H9 (cell line): ENCODE data around the gene CYB5R3. TPM values are rescaled to one million over a fixed set of nuclear protein-coding genes. Genes with fewer than 3 reads are reported as not detected.

ENCODE experiments used
- DNase-seq: peaks from one replicate; pipeline ENCODE4 v3.0.0-alpha.2; 2017
- H2AFZ ChIP-seq: one replicate; pipeline ENCODE4 v1.6.1; 2013; ENCODE audit warnings: mild to moderate bottlenecking, low read length, control low read depth, moderate library complexity
- H2AK5ac ChIP-seq: 2 replicates; pipeline ENCODE4 v1.6.1; 2013; ENCODE audit warnings: low read length, control low read depth, mixed read lengths; ENCODE audit not compliant: insufficient read length
- H2BK120ac ChIP-seq: one replicate; pipeline ENCODE4 v1.6.1; 2013; ENCODE audit warnings: low read depth, mild to moderate bottlenecking, low read length, control low read depth, inconsistent platforms; ENCODE audit not compliant: poor library complexity, severe bottlenecking
- H2BK12ac ChIP-seq: 2 replicates; pipeline ENCODE4 v1.6.1; 2013; ENCODE audit warnings: low read length, control low read depth, mixed read lengths, low read depth; ENCODE audit not compliant: insufficient read length
- H2BK15ac ChIP-seq: 2 replicates; pipeline ENCODE4 v1.6.1; 2013; ENCODE audit warnings: low read depth, low read length, control low read depth
- H2BK20ac ChIP-seq: one replicate; pipeline ENCODE4 v1.6.1; 2013; ENCODE audit warnings: low read depth, mild to moderate bottlenecking, low read length, control low read depth, inconsistent platforms; ENCODE audit not compliant: poor library complexity, severe bottlenecking
- H2BK5ac ChIP-seq: 2 replicates; pipeline ENCODE4 v1.6.1; 2013; ENCODE audit warnings: low read length, control low read depth, mixed read lengths; ENCODE audit not compliant: insufficient read length
- H3K14ac ChIP-seq: 2 replicates; pipeline ENCODE4 v1.6.1; 2013; ENCODE audit warnings: low read length, control low read depth; ENCODE audit not compliant: insufficient read depth
- H3K18ac ChIP-seq: 2 replicates; pipeline ENCODE4 v1.6.1; 2013; ENCODE audit warnings: low read depth, mild to moderate bottlenecking, mixed read lengths, low read length, control low read depth; ENCODE audit not compliant: insufficient read length
- H3K23ac ChIP-seq: 2 replicates; pipeline ENCODE4 v1.6.1; 2013; ENCODE audit warnings: low read length, control low read depth, mixed read lengths, low read depth; ENCODE audit not compliant: insufficient read length
- H3K23me2 ChIP-seq: 2 replicates; pipeline ENCODE4 v1.6.1; 2013; ENCODE audit warnings: low read depth, mild to moderate bottlenecking, mixed read lengths, low read length, control low read depth; ENCODE audit not compliant: insufficient read length, poor library complexity, severe bottlenecking
- H3K27ac ChIP-seq: 2 replicates; pipeline ENCODE4 v1.5.1; 2013; ENCODE audit warnings: low read length, control low read depth, mixed read lengths, low read depth; ENCODE audit not compliant: insufficient read length
- H3K27me3 ChIP-seq: 2 replicates; pipeline ENCODE4 v1.6.1; 2013; ENCODE audit warnings: low read length, control low read depth, inconsistent platforms; ENCODE audit not compliant: insufficient read depth
- H3K4ac ChIP-seq: 2 replicates; pipeline ENCODE4 v1.6.1; 2013; ENCODE audit warnings: low read depth, mild to moderate bottlenecking, control low read depth, inconsistent platforms, low read length, moderate library complexity
- H3K4me1 ChIP-seq: 2 replicates; pipeline ENCODE4 v1.6.1; 2013; ENCODE audit warnings: low read length, control low read depth, inconsistent platforms; ENCODE audit not compliant: insufficient read depth
- H3K4me2 ChIP-seq: 2 replicates; pipeline ENCODE4 v1.6.1; 2013; ENCODE audit warnings: low read length, control low read depth, mixed read lengths; ENCODE audit not compliant: insufficient read length, insufficient read depth
- H3K56ac ChIP-seq: 2 replicates; pipeline ENCODE4 v1.6.1; 2013; ENCODE audit warnings: low read depth, mild to moderate bottlenecking, mixed read lengths, low read length, control low read depth; ENCODE audit not compliant: insufficient read length
- H3K79me1 ChIP-seq: 2 replicates; pipeline ENCODE4 v1.6.1; 2013; ENCODE audit warnings: low read depth, mild to moderate bottlenecking, moderate library complexity, low read length, control low read depth, inconsistent platforms; ENCODE audit not compliant: insufficient read depth, poor library complexity, severe bottlenecking
- H3K79me2 ChIP-seq: 2 replicates; pipeline ENCODE4 v1.6.1; 2013; ENCODE audit warnings: low read length, control low read depth, inconsistent platforms; ENCODE audit not compliant: insufficient read depth
- H3K9ac ChIP-seq: 2 replicates; pipeline ENCODE4 v1.6.1; 2013; ENCODE audit warnings: low read length, control low read depth, mixed read lengths; ENCODE audit not compliant: insufficient read length; ENCODE audit errors: extremely low read depth
- H3K9me3 ChIP-seq: one replicate; pipeline ENCODE4 v1.6.1; 2013; ENCODE audit warnings: low read depth, low read length, inconsistent platforms; ENCODE audit not compliant: control insufficient read depth
- H3T11ph ChIP-seq: one replicate; pipeline ENCODE4 v1.6.1; 2013; ENCODE audit warnings: mild to moderate bottlenecking, low read length, control low read depth, inconsistent platforms
- H4K20me1 ChIP-seq: one replicate; pipeline ENCODE4 v1.6.1; 2013; ENCODE audit not compliant: control insufficient read depth, insufficient read length, insufficient read depth
- H4K5ac ChIP-seq: 2 replicates; pipeline ENCODE4 v1.6.1; 2013; ENCODE audit warnings: low read depth, mild to moderate bottlenecking, mixed read lengths, low read length, control low read depth; ENCODE audit not compliant: insufficient read length
- H4K8ac ChIP-seq: replicated peaks from 2 replicates; pipeline ENCODE4 v1.6.1; 2013; ENCODE audit warnings: low read length, control low read depth, mixed read lengths, low read depth; ENCODE audit not compliant: insufficient read length
- H4K91ac ChIP-seq: 2 replicates; pipeline ENCODE4 v1.6.1; 2013; ENCODE audit warnings: low read depth, mild to moderate bottlenecking, moderate library complexity, mixed read lengths, low read length, control low read depth; ENCODE audit not compliant: insufficient read length
- H3K27ac Mint-ChIP-seq, 3 experiments: 2 replicates in 2 of 3; 3 replicates in 1 of 3; pipeline ENCODE4 v1.8.0; 2020 to 2021; ENCODE audit warnings: mixed read lengths in 3 of 3, mild to moderate bottlenecking in 1 of 3, moderate library complexity in 1 of 3
- H3K27me3 Mint-ChIP-seq: 2 replicates; pipeline ENCODE4 v1.8.0; 2021; ENCODE audit warnings: low read depth, mild to moderate bottlenecking, moderate library complexity, mixed read lengths
- H3K36me3 Mint-ChIP-seq, 3 experiments: 2 replicates in 2 of 3; 3 replicates in 1 of 3; pipeline ENCODE4 v1.8.0; 2020 to 2021; ENCODE audit warnings: low read depth in 3 of 3, mixed read lengths in 3 of 3; ENCODE audit not compliant: insufficient read depth in 1 of 3
- H3K4me1 Mint-ChIP-seq, 2 experiments: 2 replicates each; pipeline ENCODE4 v1.8.0; 2020; ENCODE audit warnings: mixed read lengths in 2 of 2
- H3K4me3 Mint-ChIP-seq, 2 experiments: 2 replicates in 1 of 2; 3 replicates in 1 of 2; pipeline ENCODE4 v1.8.0; 2020 to 2021; ENCODE audit warnings: mild to moderate bottlenecking in 2 of 2, mixed read lengths in 2 of 2, moderate library complexity in 1 of 2
- H3K9me3 Mint-ChIP-seq, 2 experiments: 2 replicates in 1 of 2; 3 replicates in 1 of 2; pipeline ENCODE4 v1.8.0; 2020; ENCODE audit warnings: mild to moderate bottlenecking in 2 of 2, mixed read lengths in 2 of 2, moderate library complexity in 1 of 2
- CTCF ChIP-seq: fragments of 200-600 bp; sonication (generic); conservative IDR thresholded peaks from 3 replicates; pipeline ENCODE4 v1.8.0; 2021; ENCODE audit warnings: antibody characterized with exemption, mild to moderate bottlenecking
- WGBS: extraction: QIAGEN DNeasy Blood & Tissue Kit; methylation state at CpG from one replicate; pipeline ENCODE4 v1.1.7; 2013; ENCODE audit warnings: missing lambda C conversion rate, low lambda C conversion rate, mixed read lengths; ENCODE audit not compliant: insufficient read length; ENCODE audit errors: extremely low coverage; 5-methylcytosine and 5-hydroxymethylcytosine counted together
- total RNA-seq: library from RNA; stranded (reverse); gene quantifications from 2 replicates; pipeline ENCODE4 v1.2.1, GENCODE V29; 2021

CYB5R3 gene
- total RNA-seq, 1 experiment from 2014 or later, result 97.4 TPM

- Mint-ChIP-seq H3K27me3 (no peaks in the 10 kb centered on the region), H3K27ac (no peak overlapping the region), H3K4me3 (no peak overlapping the region), H3K4me1 (peaks cover 4 to 5% of the 10 kb centered on the region in 2 experiments), H3K36me3 (peaks cover 3 to 39% (median 35%) of the 10 kb centered on the region in 3 experiments; a peak in 6 of 7 replicates), H3K9me3 (no peaks in the 10 kb centered on the region)
- H3K27ac ChIP-seq, result no peak overlapping the region
- no peak for DNase-seq
- H4K5ac ChIP-seq, result no peak overlapping the region
- no peaks in the 10 kb centered on the region for H3K27me3 ChIP-seq
- no peak overlapping the region for H3K56ac ChIP-seq
- no peaks in the 10 kb centered on the region for H3K9me3 ChIP-seq
- H3K14ac ChIP-seq, result no peak overlapping the region
- no peak overlapping the region for H4K91ac ChIP-seq
- H3K18ac ChIP-seq, result no peak overlapping the region
- no peak overlapping the region for H3K23ac ChIP-seq
- no peak overlapping the region for H2BK15ac ChIP-seq
- no peak overlapping the region for H3K9ac ChIP-seq
- no peaks in the 10 kb centered on the region for H3K23me2 ChIP-seq
- H3K79me1 ChIP-seq, result no peaks in the 10 kb centered on the region
- no CpG with 5 or more reads among the region's 17 CpGs for WGBS
- no peak overlapping the region for H2BK5ac ChIP-seq
- H2BK12ac ChIP-seq, result no peak overlapping the region
- no peaks in the 10 kb centered on the region for H4K20me1 ChIP-seq
- no peaks in the 10 kb centered on the region for H3K79me2 ChIP-seq
- H2AK5ac ChIP-seq, result no peak overlapping the region
- H3K4me2 ChIP-seq, result no peak overlapping the region
- no peak overlapping the region for H2BK120ac ChIP-seq
- H3K4ac ChIP-seq, result no peak overlapping the region
- no peak overlapping the region for H2BK20ac ChIP-seq
- TF ChIP-seq CTCF, result no peak
- H2AFZ ChIP-seq, result no peak overlapping the region
- H3T11ph ChIP-seq, result no peak overlapping the region
- H4K8ac ChIP-seq, result no peak overlapping the region
- H3K4me1 ChIP-seq, result no peaks in the 10 kb centered on the region
These were observed 12.7 kb downstream of the CYB5R3 start for GRCh38 chr22:42636506-42636905.
